Activated CD4-positive, alpha-beta T cell treated with anti-CD3 and anti-CD28 coated beads, Interleukin-2, amount 10 ng/mL, durations not matched to agents 24 days and 14 days (primary cell): Measurements from ENCODE around the gene LTBP4. TPM values are rescaled to one million over a fixed set of nuclear protein-coding genes. Genes with fewer than 3 reads are reported as not detected.
"Not testable (repeated sequence)": the region's sequence is repeated elsewhere in the genome, so short reads cannot be mapped to it uniquely, and the experiment has no call there.

Experiments used
- DNase-seq: peaks from one replicate; pipeline ENCODE4 v3.0.0; 2022
- H3K27ac Mint-ChIP-seq: one replicate; pipeline ENCODE4 v1.8.0; 2022; ENCODE audit warnings: mild to moderate bottlenecking, mixed read lengths
- H3K27me3 Mint-ChIP-seq: one replicate; pipeline ENCODE4 v1.8.0; 2022; ENCODE audit warnings: mixed read lengths
- H3K36me3 Mint-ChIP-seq: one replicate; pipeline ENCODE4 v1.8.0; 2022; ENCODE audit warnings: low read depth, mild to moderate bottlenecking, mixed read lengths
- H3K4me1 Mint-ChIP-seq: one replicate; pipeline ENCODE4 v1.8.0; 2021; ENCODE audit warnings: mixed read lengths
- H3K4me3 Mint-ChIP-seq: one replicate; pipeline ENCODE4 v1.8.0; 2022; ENCODE audit warnings: mild to moderate bottlenecking, moderate library complexity, mixed read lengths
- H3K9me3 Mint-ChIP-seq: one replicate; pipeline ENCODE4 v1.8.0; 2021; ENCODE audit warnings: mixed read lengths
- intact Hi-C: fragments of 100-400 bp; cut with micrococcal nuclease; formaldehyde crosslinking; loops from one replicate; pipeline ENCODE4 v1.15.1; 2023
- total RNA-seq: library from RNA; stranded (reverse); gene quantifications from 2 replicates; pipeline ENCODE4 v1.2.3, GENCODE V29; 2022

LTBP4 gene
- total RNA-seq, 1 donor from 2014 or later: 126 TPM

- peak overlapping the region; percentile 78 for H3K27ac Mint-ChIP-seq
- DNase-seq: no peak
- H3K36me3 Mint-ChIP-seq: peaks cover 65% of the 10 kb centered on the region
- intact Hi-C loops: no loop called here
- peaks cover 21% of the 10 kb centered on the region for H3K4me1 Mint-ChIP-seq
- H3K27me3 Mint-ChIP-seq: no peaks in the 10 kb centered on the region
- H3K4me3 Mint-ChIP-seq: peak overlapping the region; percentile 44
- no peaks in the 10 kb centered on the region for H3K9me3 Mint-ChIP-seq
Observed at GRCh38 chr19:40585241-40585981, 15.8 kb upstream of the LTBP4 start.

DNA sequence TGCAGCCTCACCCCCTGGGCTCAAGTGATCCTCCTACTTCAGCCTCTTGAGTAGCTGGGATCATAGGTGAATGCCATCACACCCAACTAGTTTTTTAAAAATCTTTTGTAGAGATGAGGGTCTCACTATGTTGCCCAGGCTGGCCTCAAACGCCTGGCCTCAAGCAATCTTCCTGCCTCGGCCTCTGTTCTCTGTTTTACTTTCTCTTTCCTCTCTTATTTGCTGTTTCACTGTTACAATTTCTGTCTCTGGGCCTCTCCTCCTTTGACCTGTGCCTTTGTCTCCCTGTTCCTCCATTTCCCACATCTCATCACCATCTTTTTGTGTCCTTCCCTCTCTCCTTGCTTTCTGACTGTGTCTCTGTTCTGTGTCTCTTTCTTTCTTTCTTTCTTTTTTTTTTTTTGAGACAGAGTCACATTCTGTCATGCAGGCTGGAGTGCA, 15.2 kb upstream of the LTBP4 start:
- H3K36me3 Mint-ChIP-seq: peaks cover 61% of the 10 kb centered on the region
- no peaks in the 10 kb centered on the region for H3K27me3 Mint-ChIP-seq
- H3K4me3 Mint-ChIP-seq: peak overlapping the region; percentile 44
- DNase-seq: peak; percentile 69
- intact Hi-C loops: no loop called here
- no peaks in the 10 kb centered on the region for H3K9me3 Mint-ChIP-seq
- H3K4me1 Mint-ChIP-seq: peaks cover 21% of the 10 kb centered on the region
- peak overlapping the region; percentile 78 for H3K27ac Mint-ChIP-seq

DNA sequence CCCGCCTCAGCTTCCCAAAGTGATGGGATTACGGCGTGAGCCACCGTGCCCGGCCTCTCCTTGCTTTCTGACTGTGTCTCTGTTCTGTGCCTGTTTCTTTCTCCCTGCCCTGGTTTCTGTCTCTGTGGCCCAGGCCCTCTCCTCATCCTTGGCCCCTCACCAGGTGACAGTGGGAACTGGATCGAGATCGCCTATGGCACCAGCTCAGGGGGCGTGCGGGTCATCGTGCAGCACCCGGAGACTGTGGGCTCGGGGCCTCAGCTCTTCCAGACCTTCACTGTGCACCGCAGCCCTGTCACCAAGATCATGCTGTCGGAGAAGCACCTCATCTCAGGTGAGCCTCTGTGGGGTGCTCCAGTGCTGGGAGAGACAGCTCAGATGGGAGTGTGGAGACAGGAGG, 14.6 kb upstream of the LTBP4 start:
- peak overlapping the region; percentile 44 for H3K4me3 Mint-ChIP-seq
- DNase-seq: no peak
- intact Hi-C loops: no loop called here

GRCh38 chr19:40588110-40588854, 12.9 kb upstream of the LTBP4 start:
- Mint-ChIP-seq H3K36me3 (peaks cover 56% of the 10 kb centered on the region), H3K27ac (no peak overlapping the region)
- intact Hi-C loops: no loop called here

More for the DNA sequence above, 14.6 kb upstream of the LTBP4 start:
- H3K36me3 Mint-ChIP-seq: peaks cover 63% of the 10 kb centered on the region
- H3K27me3 Mint-ChIP-seq: no peaks in the 10 kb centered on the region
- no peaks in the 10 kb centered on the region for H3K9me3 Mint-ChIP-seq
- H3K4me1 Mint-ChIP-seq: peaks cover 21% of the 10 kb centered on the region
- H3K27ac Mint-ChIP-seq: peak overlapping the region; percentile 78

DNA sequence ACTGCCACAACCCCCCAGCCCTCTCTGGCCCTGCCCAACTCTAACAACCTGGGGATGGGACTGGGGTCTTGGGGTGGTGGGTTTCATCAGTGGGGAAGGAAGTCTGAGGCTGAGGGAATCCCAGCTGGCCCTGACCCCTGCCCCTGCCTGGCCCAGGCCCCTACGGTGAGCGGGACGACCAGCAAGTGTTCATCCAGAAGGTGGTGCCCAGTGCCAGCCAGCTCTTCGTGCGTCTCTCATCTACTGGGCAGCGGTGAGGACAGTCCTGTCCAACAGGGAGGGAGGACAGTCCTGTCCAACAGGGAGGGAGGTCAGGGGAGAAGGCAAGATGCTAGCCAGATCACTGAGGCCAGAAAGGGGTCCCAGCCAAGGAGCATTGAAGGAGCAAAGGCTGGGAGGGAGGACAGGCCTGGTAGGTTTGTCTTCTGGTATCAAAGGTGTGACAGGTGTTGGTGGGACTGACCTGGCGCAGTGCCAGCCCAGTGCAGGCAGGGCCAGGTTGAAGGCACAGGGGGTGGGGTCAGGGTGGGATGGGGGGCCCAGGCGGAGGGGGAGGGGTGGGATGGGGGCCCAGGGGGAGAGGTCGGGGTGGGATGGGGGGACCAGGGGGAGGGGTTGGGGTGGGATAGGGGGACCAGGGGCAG, 12.1 kb upstream of the LTBP4 start:
- peaks cover 17% of the 10 kb centered on the region for H3K4me1 Mint-ChIP-seq
- no peak overlapping the region for H3K4me3 Mint-ChIP-seq
- peaks cover 51% of the 10 kb centered on the region for H3K36me3 Mint-ChIP-seq
- no peaks in the 10 kb centered on the region for H3K9me3 Mint-ChIP-seq
- intact Hi-C loops: no loop called here
- DNase-seq: no peak
- H3K27me3 Mint-ChIP-seq: no peaks in the 10 kb centered on the region
- no peak overlapping the region for H3K27ac Mint-ChIP-seq

More at GRCh38 chr19:40588110-40588854, 12.9 kb upstream of the LTBP4 start:
- no peaks in the 10 kb centered on the region for H3K9me3 Mint-ChIP-seq
- no peak overlapping the region for H3K4me3 Mint-ChIP-seq
- no peaks in the 10 kb centered on the region for H3K27me3 Mint-ChIP-seq
- peaks cover 19% of the 10 kb centered on the region for H3K4me1 Mint-ChIP-seq
- no peak for DNase-seq

DNA sequence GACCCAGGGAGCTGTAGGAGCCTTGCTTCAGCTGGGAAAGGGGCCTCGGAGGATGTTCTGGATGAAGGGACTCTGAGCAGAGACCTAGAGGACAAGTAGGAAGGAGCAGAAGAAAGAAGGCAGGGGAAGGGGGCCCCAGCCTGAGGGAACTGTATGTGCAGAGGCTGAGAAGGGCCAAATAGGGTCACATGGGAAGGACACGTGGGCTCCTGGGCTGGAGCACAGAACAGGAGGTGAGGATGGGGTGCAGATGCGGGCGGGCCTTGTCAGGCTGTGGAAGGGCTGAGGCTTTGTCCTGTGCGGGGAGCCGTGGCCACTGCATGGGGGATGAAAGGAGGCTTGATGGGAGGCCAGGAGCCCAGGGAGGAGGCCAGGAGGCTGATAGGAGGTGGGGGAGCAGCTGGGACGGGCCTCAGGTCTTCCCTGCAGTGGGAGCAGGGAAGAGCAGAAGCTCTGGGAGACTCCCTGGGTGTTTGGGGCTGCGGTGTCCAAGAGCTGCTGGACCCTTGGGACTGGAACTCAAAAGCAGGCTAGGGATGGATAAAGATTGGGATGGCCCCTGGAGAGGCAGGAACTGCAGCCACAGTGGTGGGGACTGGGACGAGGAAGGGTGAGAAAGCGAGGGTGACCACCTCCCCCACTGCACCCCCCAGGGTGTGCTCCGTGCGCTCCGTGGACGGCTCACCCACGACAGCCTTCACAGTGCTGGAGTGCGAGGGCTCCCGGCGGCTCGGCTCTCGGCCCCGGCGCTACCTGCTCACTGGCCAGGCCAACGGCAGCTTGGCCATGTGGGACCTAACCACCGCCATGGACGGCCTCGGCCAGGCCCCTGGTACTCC, 11.4 kb upstream of the LTBP4 start:
- intact Hi-C loops: loop anchor here (10.0 kb wide), 1 partner anchor 285 kb away; no protein-coding TSS in a partner anchor
- Mint-ChIP-seq H3K9me3 (no peaks in the 10 kb centered on the region), H3K36me3 (peaks cover 45% of the 10 kb centered on the region), H3K4me3 (no peak overlapping the region), H3K4me1 (peaks cover 23% of the 10 kb centered on the region), H3K27ac (no peak overlapping the region), H3K27me3 (no peaks in the 10 kb centered on the region)
- DNase-seq: no peak

DNA sequence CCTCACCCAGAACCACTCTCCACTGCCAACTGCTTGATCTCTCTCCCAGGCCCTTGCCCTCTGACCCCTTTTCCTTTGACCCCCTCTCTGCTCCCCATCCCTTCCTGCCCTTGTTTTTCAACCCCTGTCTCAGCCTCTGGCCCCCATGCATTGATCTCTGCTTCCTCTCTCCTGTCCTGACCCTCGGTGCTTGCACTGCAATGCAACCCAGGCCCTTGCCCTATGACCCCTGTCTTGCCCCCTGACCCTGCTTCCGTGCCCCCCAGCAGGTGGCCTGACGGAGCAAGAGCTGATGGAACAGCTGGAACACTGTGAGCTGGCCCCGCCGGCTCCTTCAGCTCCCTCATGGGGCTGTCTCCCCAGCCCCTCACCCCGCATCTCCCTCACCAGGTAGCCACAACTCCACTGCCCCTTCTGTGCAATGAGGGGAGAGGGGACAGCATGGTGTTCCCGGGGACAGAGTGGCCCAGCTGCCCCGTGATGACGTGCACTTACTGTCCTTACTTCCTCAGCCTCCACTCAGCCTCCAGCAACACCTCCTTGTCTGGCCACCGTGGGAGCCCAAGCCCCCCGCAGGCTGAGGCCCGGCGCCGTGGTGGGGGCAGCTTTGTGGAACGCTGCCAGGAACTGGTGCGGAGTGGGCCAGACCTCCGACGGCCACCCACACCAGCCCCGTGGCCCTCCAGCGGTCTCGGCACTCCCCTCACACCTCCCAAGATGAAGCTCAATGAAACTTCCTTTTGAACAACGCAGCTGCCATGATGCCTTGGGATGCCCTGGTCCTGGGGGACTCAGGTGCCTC, 10.5 kb upstream of the LTBP4 start:
- H3K27ac Mint-ChIP-seq: no peak overlapping the region
- no peak overlapping the region for H3K4me3 Mint-ChIP-seq
- H3K36me3 Mint-ChIP-seq: peaks cover 44% of the 10 kb centered on the region
- intact Hi-C loops: loop anchor here (10.0 kb wide), 1 partner anchor 286 kb away; no protein-coding TSS in a partner anchor
- H3K4me1 Mint-ChIP-seq: peaks cover 24% of the 10 kb centered on the region
- H3K27me3 Mint-ChIP-seq: no peaks in the 10 kb centered on the region
- no peak for DNase-seq
- H3K9me3 Mint-ChIP-seq: no peaks in the 10 kb centered on the region

DNA sequence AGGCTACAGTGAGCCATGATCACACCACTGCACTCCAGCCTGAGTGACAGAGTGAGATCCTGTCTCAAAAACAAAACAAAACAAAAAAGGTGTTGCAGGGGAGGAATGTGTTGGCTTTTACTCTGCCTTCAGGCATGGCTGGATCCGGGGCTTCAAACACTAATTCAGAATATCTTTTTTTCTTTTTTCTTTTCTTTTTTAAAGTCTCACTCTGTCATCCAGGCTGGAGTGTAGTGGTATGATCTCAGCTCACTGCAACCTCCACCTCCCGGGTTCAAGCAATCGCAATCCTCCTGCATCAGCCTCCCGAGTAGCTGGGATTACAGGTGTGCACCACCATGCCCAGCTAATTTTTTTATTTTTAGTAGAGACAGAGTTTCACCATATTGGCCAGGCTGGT, 9.4 kb upstream of the LTBP4 start:
- DNase-seq, H3K9me3 Mint-ChIP-seq, H3K27ac Mint-ChIP-seq, H3K4me3 Mint-ChIP-seq, H3K27me3 Mint-ChIP-seq: not testable (repeated sequence)
- H3K4me1 Mint-ChIP-seq: peaks cover 15% of the 10 kb centered on the region
- intact Hi-C loops: loop anchor here (10.0 kb wide), 1 partner anchor 287 kb away; no protein-coding TSS in a partner anchor
- peaks cover 35% of the 10 kb centered on the region for H3K36me3 Mint-ChIP-seq

GRCh38 chr19:40592170-40592569, 9.0 kb upstream of the LTBP4 start:
- H3K27ac Mint-ChIP-seq: no peak overlapping the region
- intact Hi-C loops: loop anchor here (10.0 kb wide), 1 partner anchor 287 kb away; no protein-coding TSS in a partner anchor

DNA sequence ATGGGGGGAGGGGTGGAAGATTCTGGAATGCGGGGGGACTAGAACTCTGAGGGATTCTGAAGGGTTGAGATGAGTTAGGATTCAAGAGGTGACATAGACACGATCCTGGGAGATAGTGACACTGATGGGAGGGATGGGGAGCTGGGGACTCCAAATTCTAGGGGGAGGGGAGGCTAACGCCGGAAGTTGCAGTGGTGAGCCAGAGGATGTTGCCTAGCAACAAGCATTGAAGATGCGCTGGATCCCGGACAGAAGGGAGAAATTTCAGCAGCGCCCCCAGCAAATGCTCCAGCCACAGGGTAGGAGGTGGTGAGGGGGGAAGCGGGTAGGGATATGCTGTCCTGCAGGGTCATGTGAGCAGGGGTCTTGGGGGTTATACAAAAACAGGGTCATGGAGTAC, 6.9 kb upstream of the LTBP4 start:
- Mint-ChIP-seq H3K4me3 (no peak overlapping the region), H3K4me1 (peaks cover 22% of the 10 kb centered on the region), H3K27ac (no peak overlapping the region), H3K9me3 (no peaks in the 10 kb centered on the region), H3K27me3 (peaks cover 21% of the 10 kb centered on the region), H3K36me3 (peaks cover 17% of the 10 kb centered on the region)
- intact Hi-C loops: loop anchor here (10.0 kb wide), 1 partner anchor 289 kb away; no protein-coding TSS in a partner anchor
- peak; percentile 74 for DNase-seq

More at GRCh38 chr19:40592170-40592569, 9.0 kb upstream of the LTBP4 start:
- peak; percentile 75 for DNase-seq
- Mint-ChIP-seq H3K27me3 (peaks cover 7% of the 10 kb centered on the region), H3K36me3 (peaks cover 30% of the 10 kb centered on the region), H3K4me3 (no peak overlapping the region), H3K9me3 (no peaks in the 10 kb centered on the region), H3K4me1 (peaks cover 14% of the 10 kb centered on the region)

- DNase-seq: no peak
- Mint-ChIP-seq H3K4me1 (peaks cover 26% of the 10 kb centered on the region), H3K27me3 (peaks cover 25% of the 10 kb centered on the region), H3K36me3 (peaks cover 14% of the 10 kb centered on the region), H3K9me3 (no peaks in the 10 kb centered on the region), H3K4me3 (no peak overlapping the region), H3K27ac (no peak overlapping the region)
- intact Hi-C loops: loop anchor here (10.0 kb wide), 1 partner anchor 290 kb away; no protein-coding TSS in a partner anchor
Observed at GRCh38 chr19:40594657-40595091, 6.5 kb upstream of the LTBP4 start.

DNA sequence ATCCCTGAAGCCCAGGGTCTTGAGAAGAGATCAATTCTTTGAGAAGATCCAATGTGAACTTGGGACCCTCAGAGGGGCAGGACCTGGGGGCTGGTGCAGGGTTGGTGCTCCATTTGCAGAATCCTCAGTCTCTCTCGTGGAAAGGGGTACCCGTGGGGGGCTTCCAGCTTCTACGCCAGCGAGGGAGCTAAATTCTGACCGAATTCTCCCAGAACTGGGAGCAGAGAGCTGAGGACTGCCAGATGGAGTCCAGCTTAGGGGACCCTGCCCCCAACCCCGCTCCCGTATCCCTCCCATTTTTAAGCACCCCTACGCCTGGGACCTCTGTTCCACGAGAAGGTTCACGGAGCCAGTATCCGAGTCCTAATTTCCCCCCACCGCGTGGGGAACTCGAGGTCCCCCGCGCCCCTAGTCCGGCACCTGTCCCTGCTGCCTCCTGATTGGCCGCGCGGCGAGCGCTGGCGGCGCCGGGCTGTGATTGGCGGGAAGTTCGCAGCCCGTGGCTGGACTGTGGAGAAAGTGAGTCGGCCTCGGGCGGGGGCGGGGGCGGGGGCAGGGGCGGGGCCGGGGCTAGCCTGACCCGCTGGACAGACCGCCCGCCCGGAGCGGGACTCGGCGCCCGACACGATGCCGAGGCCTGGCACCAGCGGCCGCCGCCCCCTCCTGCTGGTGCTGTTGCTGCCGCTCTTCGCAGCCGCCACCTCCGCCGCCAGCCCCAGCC, 4.4 kb upstream of the LTBP4 start:
- DNase-seq: peak; percentile 78
- peak overlapping the region; percentile 44 for H3K4me3 Mint-ChIP-seq

More for the DNA sequence above, 4.4 kb upstream of the LTBP4 start:
- H3K27ac Mint-ChIP-seq: no peak overlapping the region
- H3K9me3 Mint-ChIP-seq: no peaks in the 10 kb centered on the region
- H3K27me3 Mint-ChIP-seq: peaks cover 35% of the 10 kb centered on the region
- intact Hi-C loops: loop anchor here (10.0 kb wide), 1 partner anchor 292 kb away; no protein-coding TSS in a partner anchor
- peaks cover 3% of the 10 kb centered on the region for H3K36me3 Mint-ChIP-seq
- peaks cover 37% of the 10 kb centered on the region for H3K4me1 Mint-ChIP-seq
